ENCODE data around the gene ICA1. TPM values are rescaled to one million over a fixed set of nuclear protein-coding genes. Genes with fewer than 3 reads are reported as not detected.
A peak's percentile ranks its signal among the peaks of the same experiment; 100 is the strongest.
"Not testable (repeated sequence)": the region's sequence is repeated elsewhere in the genome, so short reads cannot be mapped to it uniquely, and the experiment has no call there.

ICA1 gene
- 5.1 TPM for total RNA-seq

- Histone ChIP-seq H3K4me3 (ENCODE audit: low read length) (peak within 1 kb of the TSS; percentile 38), H3K4me1 (ENCODE audit: insufficient read depth, low read length) (peaks cover 11% of the 10 kb centered on the region), H3K9me3 (ENCODE audit: low read depth, low read length) (no peaks in the 10 kb centered on the region), H3K27me3 (ENCODE audit: insufficient read depth, low read length) (peaks cover 24% of the 10 kb centered on the region)
Measured at GRCh38 chr7:8261711-8262695, at the start of gene ICA1. Gene ICA1, minus strand, starts transcription at chr7:8262167. Its CDS starts 26,241 bp downstream, at chr7:8235926.

- H3K4me3 ChIP-seq (ENCODE audit: low read length) = no peak overlapping the region
- H3K9me3 ChIP-seq (ENCODE audit: low read depth, low read length) = peaks cover 20% of the 10 kb centered on the region
- peaks cover 19% of the 10 kb centered on the region for H3K27me3 ChIP-seq (ENCODE audit: insufficient read depth, low read length)
- no peaks in the 10 kb centered on the region for H3K4me1 ChIP-seq (ENCODE audit: insufficient read depth, low read length)
Measured at GRCh38 chr7:8310876-8311275, 48.9 kb upstream of the ICA1 start.

DNA sequence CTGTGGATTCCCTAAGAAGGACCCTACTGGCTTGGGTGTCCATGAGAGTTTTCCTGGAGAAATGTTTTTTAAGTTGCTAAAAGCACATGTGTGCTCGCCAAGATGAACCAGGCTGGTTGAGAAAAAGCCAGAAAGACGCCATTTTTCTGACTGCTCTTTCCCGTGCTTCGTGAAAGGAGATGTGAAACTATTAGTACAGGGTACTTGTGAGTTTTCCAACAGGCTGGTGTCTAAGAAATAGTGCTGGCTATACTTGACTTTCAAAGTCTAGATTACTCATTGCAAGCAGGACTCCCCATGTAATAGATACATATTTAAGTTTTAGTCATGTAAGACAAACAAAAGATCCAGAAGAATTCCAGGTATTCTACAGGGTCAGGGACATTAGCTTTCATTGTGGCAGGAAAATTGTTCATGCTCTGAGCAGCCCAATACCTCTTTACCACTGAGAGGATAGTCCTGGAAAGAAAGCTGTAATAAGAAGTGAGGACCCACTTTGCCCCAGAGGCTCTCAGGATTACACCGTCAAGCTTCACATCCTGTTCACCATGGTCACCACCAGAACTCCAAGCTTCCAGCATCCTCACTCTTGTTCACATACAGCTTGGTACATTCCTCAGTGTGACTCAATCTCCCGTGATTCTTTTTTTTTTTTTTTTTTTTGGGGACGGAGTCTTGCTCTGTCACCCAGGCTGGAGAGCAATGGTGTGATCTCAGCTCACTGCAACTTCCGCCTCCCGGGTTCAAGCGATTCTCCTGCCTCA, 43.8 kb upstream of the ICA1 start:
- H3K27me3 ChIP-seq (ENCODE audit: insufficient read depth, low read length) = peaks cover under 1% of the 10 kb centered on the region
- no peaks in the 10 kb centered on the region for H3K9me3 ChIP-seq (ENCODE audit: low read depth, low read length)
- no peaks in the 10 kb centered on the region for H3K4me1 ChIP-seq (ENCODE audit: insufficient read depth, low read length)
- no peak overlapping the region for H3K4me3 ChIP-seq (ENCODE audit: low read length)

DNA sequence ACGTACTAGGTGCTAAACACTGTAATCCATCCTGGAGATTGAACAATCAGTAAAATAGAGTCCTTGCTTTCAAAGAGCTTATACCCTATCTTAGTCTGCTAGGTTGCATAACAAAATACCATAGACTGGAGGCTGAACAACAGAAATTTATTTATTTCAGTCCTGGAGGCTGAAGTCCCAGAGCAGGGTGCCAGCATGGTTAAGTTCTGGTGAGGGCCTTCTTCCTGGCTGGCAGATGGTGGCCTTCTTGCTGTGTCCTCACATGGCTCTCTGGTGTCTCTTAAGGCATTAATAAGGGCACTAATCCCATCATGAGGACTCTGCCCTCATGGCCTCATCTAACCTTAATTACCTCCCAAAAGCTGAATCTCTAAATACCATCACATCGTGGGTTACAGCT, 43.1 kb upstream of the ICA1 start:
- Histone ChIP-seq H3K27me3 (ENCODE audit: insufficient read depth, low read length) (no peaks in the 10 kb centered on the region), H3K4me1 (ENCODE audit: insufficient read depth, low read length) (no peaks in the 10 kb centered on the region), H3K9me3 (ENCODE audit: low read depth, low read length) (no peaks in the 10 kb centered on the region), H3K4me3 (ENCODE audit: low read length) (no peak overlapping the region)

- H3K27me3 ChIP-seq (ENCODE audit: insufficient read depth, low read length) = no peaks in the 10 kb centered on the region
- H3K4me1 ChIP-seq (ENCODE audit: insufficient read depth, low read length) = no peaks in the 10 kb centered on the region
- H3K9me3 ChIP-seq (ENCODE audit: low read depth, low read length) = no peaks in the 10 kb centered on the region
Measured at GRCh38 chr7:8303904-8304528, 42.0 kb upstream of the ICA1 start.

GRCh38 chr7:8297023-8297422, 35.1 kb upstream of the ICA1 start:
- not testable (repeated sequence) for H3K4me3 ChIP-seq (ENCODE audit: low read length); H3K27me3 ChIP-seq (ENCODE audit: insufficient read depth, low read length); H3K9me3 ChIP-seq (ENCODE audit: low read depth, low read length); H3K4me1 ChIP-seq (ENCODE audit: insufficient read depth, low read length)

More at GRCh38 chr7:8303904-8304528, 42.0 kb upstream of the ICA1 start:
- H3K4me3 ChIP-seq (ENCODE audit: low read length) = no peak overlapping the region

DNA sequence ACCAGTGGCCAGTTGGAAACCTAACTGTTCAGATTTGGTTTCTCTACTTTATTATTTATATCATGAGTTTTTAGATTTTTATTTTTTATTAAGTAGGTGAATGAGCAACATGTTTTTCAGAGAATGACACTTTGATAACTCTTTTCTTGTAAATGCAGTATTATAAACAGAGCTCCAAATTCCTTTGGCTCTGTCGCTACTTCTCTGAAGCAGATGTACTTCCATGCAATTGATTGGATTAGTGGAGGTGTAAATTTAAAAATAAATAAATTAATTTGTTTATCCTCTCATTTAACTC, 34.3 kb upstream of the ICA1 start:
- Histone ChIP-seq H3K9me3 (ENCODE audit: low read depth, low read length) (no peaks in the 10 kb centered on the region), H3K4me3 (ENCODE audit: low read length) (no peak overlapping the region), H3K27me3 (ENCODE audit: insufficient read depth, low read length) (no peaks in the 10 kb centered on the region), H3K4me1 (ENCODE audit: insufficient read depth, low read length) (no peaks in the 10 kb centered on the region)

- Histone ChIP-seq H3K9me3 (ENCODE audit: low read depth, low read length) (no peaks in the 10 kb centered on the region), H3K27me3 (ENCODE audit: insufficient read depth, low read length) (peaks cover under 1% of the 10 kb centered on the region), H3K4me1 (ENCODE audit: insufficient read depth, low read length) (no peaks in the 10 kb centered on the region), H3K4me3 (ENCODE audit: low read length) (no peak overlapping the region)
Measured at GRCh38 chr7:8295638-8296361, 33.8 kb upstream of the ICA1 start.

DNA sequence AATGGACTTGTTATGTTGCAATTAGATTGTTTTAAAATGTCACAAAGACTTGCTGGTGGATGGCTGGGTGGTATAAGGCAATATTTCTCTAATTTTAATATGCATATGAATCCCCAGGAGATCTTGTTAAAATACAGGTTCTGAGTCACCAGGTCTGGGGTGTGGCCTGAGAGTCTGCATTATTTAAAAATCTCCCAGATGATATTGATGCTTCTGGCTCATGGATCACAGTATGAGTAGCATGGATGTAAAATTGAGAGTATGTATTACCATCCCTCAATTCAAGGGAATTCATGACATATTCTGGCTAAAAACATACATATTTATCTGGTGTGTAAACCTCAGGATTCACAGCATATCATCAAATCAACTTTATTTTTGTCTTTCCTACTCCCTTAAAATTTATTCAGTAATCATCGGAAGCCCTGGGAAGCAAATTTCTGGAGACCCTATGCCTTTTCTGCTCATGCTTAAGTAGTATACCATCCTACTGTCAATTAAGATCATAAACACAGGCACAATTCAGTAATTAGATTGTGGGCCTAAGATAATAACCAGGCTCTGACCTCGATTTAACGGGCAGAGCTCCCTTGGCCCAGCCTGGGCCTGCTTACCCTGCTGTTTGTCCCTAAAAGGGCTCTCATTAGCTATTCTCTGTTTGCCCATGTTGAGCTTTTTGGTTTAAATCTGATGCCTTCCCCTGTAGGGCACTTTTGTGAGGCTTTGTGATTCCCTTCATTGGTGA, 29.6 kb upstream of the ICA1 start:
- H3K4me1 ChIP-seq (ENCODE audit: insufficient read depth, low read length) = no peaks in the 10 kb centered on the region
- H3K27me3 ChIP-seq (ENCODE audit: insufficient read depth, low read length) = peaks cover 4% of the 10 kb centered on the region
- no peak overlapping the region for H3K4me3 ChIP-seq (ENCODE audit: low read length)
- no peaks in the 10 kb centered on the region for H3K9me3 ChIP-seq (ENCODE audit: low read depth, low read length)

- Histone ChIP-seq H3K4me3 (ENCODE audit: low read length) (no peak overlapping the region), H3K9me3 (ENCODE audit: low read depth, low read length) (no peaks in the 10 kb centered on the region), H3K4me1 (ENCODE audit: insufficient read depth, low read length) (no peaks in the 10 kb centered on the region), H3K27me3 (ENCODE audit: insufficient read depth, low read length) (peaks cover 4% of the 10 kb centered on the region)
Measured at GRCh38 chr7:8290645-8291308, 28.8 kb upstream of the ICA1 start.

- Histone ChIP-seq H3K4me1 (ENCODE audit: insufficient read depth, low read length) (no peaks in the 10 kb centered on the region), H3K27me3 (ENCODE audit: insufficient read depth, low read length) (peaks cover 4% of the 10 kb centered on the region), H3K9me3 (ENCODE audit: low read depth, low read length) (no peaks in the 10 kb centered on the region), H3K4me3 (ENCODE audit: low read length) (no peak overlapping the region)
Measured at GRCh38 chr7:8286118-8286517, 24.2 kb upstream of the ICA1 start.

DNA sequence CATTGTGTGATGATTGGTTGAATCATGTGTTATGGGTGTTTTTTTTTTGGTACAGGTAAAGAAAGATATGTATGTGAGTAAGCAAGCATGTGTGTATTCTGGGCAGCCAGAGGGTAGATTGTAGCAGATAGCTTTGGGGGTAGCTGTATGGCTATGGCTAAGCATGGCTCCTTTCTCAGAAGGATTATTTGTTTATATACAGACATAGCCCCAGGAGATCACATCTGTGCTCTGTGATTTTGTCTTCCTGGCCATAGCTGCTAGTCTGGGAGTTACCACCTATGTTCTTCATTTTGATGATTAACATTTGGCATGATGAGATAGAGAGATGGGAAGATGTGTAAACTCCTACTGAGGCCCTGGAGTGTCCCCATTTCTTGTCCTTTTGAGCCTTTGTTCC, 23.2 kb upstream of the ICA1 start:
- Histone ChIP-seq H3K4me1 (ENCODE audit: insufficient read depth, low read length) (no peaks in the 10 kb centered on the region), H3K9me3 (ENCODE audit: low read depth, low read length) (no peaks in the 10 kb centered on the region), H3K4me3 (ENCODE audit: low read length) (no peak overlapping the region), H3K27me3 (ENCODE audit: insufficient read depth, low read length) (no peaks in the 10 kb centered on the region)

DNA sequence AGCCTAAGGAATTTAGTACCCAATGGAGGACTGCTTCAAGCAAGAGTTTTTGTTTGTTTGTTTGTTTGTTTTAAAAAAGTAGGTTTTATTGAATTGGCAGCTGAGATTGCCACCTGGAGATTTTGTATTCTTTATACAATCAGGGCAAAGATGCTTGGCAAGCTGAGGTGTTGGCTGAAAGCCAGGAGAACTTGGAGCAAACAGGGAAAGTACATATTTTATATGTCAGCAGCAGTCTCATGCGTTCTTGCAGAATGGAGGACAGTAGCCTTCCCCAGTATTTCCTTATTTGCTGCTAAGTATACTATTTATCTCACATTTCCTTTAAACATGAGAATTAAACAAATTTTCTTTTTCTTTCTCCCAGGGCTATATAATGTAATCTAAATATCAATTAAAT, 22.6 kb upstream of the ICA1 start:
- Histone ChIP-seq H3K4me3 (ENCODE audit: low read length) (no peak overlapping the region), H3K4me1 (ENCODE audit: insufficient read depth, low read length) (no peaks in the 10 kb centered on the region), H3K9me3 (ENCODE audit: low read depth, low read length) (no peaks in the 10 kb centered on the region), H3K27me3 (ENCODE audit: insufficient read depth, low read length) (no peaks in the 10 kb centered on the region)

DNA sequence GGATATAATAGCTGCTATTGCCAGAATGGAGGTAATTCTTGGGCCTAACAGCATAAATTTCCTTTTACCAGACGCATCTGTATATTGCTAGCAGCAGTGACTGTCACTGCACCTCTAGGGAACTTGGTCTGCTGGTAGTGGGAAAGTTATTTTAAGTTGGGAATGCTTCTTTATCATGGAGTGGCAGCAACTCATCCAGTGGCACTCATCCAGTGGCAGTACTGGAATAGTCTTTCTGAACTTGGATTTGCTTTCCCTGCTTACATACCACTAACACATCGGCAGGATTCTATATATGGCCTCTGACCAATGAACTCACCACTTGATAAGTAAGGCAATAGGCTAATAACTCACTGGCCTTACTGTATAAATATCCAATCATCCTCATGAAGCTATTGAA, 22.0 kb upstream of the ICA1 start:
- Histone ChIP-seq H3K27me3 (ENCODE audit: insufficient read depth, low read length) (no peaks in the 10 kb centered on the region), H3K4me3 (ENCODE audit: low read length) (no peak overlapping the region)

More for the DNA sequence above, 22.0 kb upstream of the ICA1 start:
- H3K4me1 ChIP-seq (ENCODE audit: insufficient read depth, low read length) = no peaks in the 10 kb centered on the region
- no peaks in the 10 kb centered on the region for H3K9me3 ChIP-seq (ENCODE audit: low read depth, low read length)
